ENCODE data around the gene ARAP1.

DNA sequence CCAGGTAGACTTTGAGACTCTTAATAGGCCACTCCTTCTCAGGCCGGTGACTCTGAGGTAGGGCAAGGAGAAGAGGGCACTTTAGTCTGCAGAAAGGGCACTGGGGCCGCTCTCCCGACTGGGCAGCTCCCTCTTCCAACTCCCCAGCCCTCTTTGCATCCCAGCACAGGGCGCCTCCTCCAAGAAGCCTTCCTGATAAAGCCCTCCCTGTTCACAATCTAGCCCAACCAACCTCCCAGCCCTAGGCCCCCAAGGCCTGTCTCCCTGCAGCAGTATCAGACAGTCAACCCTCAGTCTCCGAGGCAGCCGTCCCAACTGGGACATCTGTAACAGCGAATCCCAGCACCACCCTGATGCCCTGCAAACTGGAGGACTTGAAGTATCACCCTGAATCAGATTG is 63.7 kb downstream of the ARAP1 start:
- TF ChIP-seq, protein P1, sequence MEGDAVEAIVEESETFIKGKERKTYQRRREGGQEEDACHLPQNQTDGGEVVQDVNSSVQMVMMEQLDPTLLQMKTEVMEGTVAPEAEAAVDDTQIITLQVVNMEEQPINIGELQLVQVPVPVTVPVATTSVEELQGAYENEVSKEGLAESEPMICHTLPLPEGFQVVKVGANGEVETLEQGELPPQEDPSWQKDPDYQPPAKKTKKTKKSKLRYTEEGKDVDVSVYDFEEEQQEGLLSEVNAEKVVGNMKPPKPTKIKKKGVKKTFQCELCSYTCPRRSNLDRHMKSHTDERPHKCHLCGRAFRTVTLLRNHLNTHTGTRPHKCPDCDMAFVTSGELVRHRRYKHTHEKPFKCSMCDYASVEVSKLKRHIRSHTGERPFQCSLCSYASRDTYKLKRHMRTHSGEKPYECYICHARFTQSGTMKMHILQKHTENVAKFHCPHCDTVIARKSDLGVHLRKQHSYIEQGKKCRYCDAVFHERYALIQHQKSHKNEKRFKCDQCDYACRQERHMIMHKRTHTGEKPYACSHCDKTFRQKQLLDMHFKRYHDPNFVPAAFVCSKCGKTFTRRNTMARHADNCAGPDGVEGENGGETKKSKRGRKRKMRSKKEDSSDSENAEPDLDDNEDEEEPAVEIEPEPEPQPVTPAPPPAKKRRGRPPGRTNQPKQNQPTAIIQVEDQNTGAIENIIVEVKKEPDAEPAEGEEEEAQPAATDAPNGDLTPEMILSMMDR (IDR thresholded peaks at IDR 0.05), result no peak
- no peak for TF ChIP-seq POLR2A (IDR thresholded peaks at IDR 0.05)

Measured in Peyer's patch (tissue), 4 donors.